H1 (cell line): ENCODE measurements around the gene CSF3R. TPM values are rescaled to one million over a fixed set of nuclear protein-coding genes. Genes with fewer than 3 reads are reported as not detected.
A peak's percentile ranks its signal among the peaks of the same experiment; 100 is the strongest.

Experiments used
- CTCF ChIA-PET: fragments of 300-600 bp; sonication (Branson Sonifier 250); formaldehyde crosslinking; loops from one replicate; lab custom pipeline; 2021; ENCODE audit not compliant: partially characterized antibody; lab: Charles Lee
- POLR2A ChIA-PET: fragments of 300-600 bp; sonication (Branson Sonifier 250); formaldehyde crosslinking; loops from one replicate; lab custom pipeline; 2021; ENCODE audit warnings: inconsistent platforms; ENCODE audit not compliant: partially characterized antibody; lab: Charles Lee
- DNase-seq, 2 experiments: peaks; one replicate each; pipeline versions ENCODE4 v3.0.0 to v3.0.0-alpha.2; 2010 to 2022; ENCODE audit warnings: low spot score in 2 of 2, low read depth in 1 of 2, mixed read lengths in 1 of 2
- FAIRE-seq: peaks from 2 replicates; lab custom pipeline; 2011; peaks lifted over from hg19 to GRCh38; lab: Jason Lieb, UNC
- H2AFZ ChIP-seq: 2 replicates; pipeline ENCODE4 v1.8.1; 2012; ENCODE audit warnings: low read length, inconsistent platforms
- H2AK5ac ChIP-seq: 2 replicates; pipeline ENCODE4 v1.6.1; 2013; ENCODE audit warnings: low read depth, low read length
- H2BK120ac ChIP-seq: replicated peaks from 2 replicates; pipeline ENCODE3; 2013; ENCODE audit warnings: low read depth, low read length, inconsistent platforms
- H2BK12ac ChIP-seq: 2 replicates; pipeline ENCODE4 v1.6.1; 2013; ENCODE audit warnings: low read depth, low read length
- H2BK15ac ChIP-seq: 2 replicates; pipeline ENCODE4 v1.6.1; 2013; ENCODE audit warnings: low read length
- H2BK20ac ChIP-seq: 2 replicates; pipeline ENCODE4 v1.6.1; 2013; ENCODE audit warnings: low read length
- H2BK5ac ChIP-seq: 2 replicates; pipeline ENCODE4 v1.6.1; 2013; ENCODE audit warnings: low read depth, low read length
- H3K14ac ChIP-seq: 2 replicates; pipeline ENCODE4 v1.6.1; 2013; ENCODE audit warnings: inconsistent platforms; ENCODE audit not compliant: insufficient read length
- H3K18ac ChIP-seq: 2 replicates; pipeline ENCODE4 v1.6.1; 2013; ENCODE audit warnings: low read length; ENCODE audit errors: extremely low read depth
- H3K23ac ChIP-seq: 2 replicates; pipeline ENCODE4 v1.6.1; 2013; ENCODE audit warnings: inconsistent platforms; ENCODE audit not compliant: insufficient read length
- H3K23me2 ChIP-seq: 2 replicates; pipeline ENCODE4 v1.6.1; 2013; ENCODE audit warnings: low read depth, low read length
- H3K27ac ChIP-seq: 2 replicates; pipeline ENCODE4 v1.6.1; 2011; ENCODE audit warnings: low read depth, low read length, inconsistent platforms
- H3K27me3 ChIP-seq, 4 experiments: replicated peaks in 1 of 4; 1 replicate in 1 of 4; 2 replicates in 3 of 4; pipeline versions ENCODE4 v1.6.1 to v1.8.1; 2011 to 2013; ENCODE audit warnings: low read length in 3 of 4, mild to moderate bottlenecking in 3 of 4, inconsistent platforms in 2 of 4, mixed read lengths in 2 of 4, moderate library complexity in 1 of 4; ENCODE audit not compliant: control insufficient read depth in 3 of 4, insufficient read depth in 3 of 4; ENCODE audit errors: extremely low read depth in 1 of 4
- H3K36me3 ChIP-seq, 4 experiments: 2 replicates each; pipeline versions ENCODE4 v1.6.1 to v1.8.1; 2011 to 2013; ENCODE audit warnings: mild to moderate bottlenecking in 4 of 4, low read length in 3 of 4, moderate library complexity in 2 of 4, control low read depth in 1 of 4, inconsistent platforms in 1 of 4; ENCODE audit not compliant: insufficient read depth in 4 of 4, control insufficient read depth in 2 of 4
- H3K4ac ChIP-seq: replicated peaks from 2 replicates; pipeline ENCODE3; 2013; ENCODE audit warnings: low read length, low read depth, mixed read lengths, inconsistent platforms; ENCODE audit not compliant: insufficient read length
- H3K4me1 ChIP-seq, 4 experiments: replicated peaks in 1 of 4; 1 replicate in 1 of 4; 2 replicates in 3 of 4; pipeline versions ENCODE4 v1.6.1 to v1.8.1; 2011 to 2013; ENCODE audit warnings: low read length in 3 of 4, inconsistent platforms in 2 of 4, mixed read lengths in 1 of 4; ENCODE audit not compliant: insufficient read depth in 4 of 4, control insufficient read depth in 3 of 4
- H3K4me2 ChIP-seq, 2 experiments: 2 replicates each; pipeline versions ENCODE4 v1.6.1 to v1.8.1; 2011 to 2013; ENCODE audit warnings: low read depth in 2 of 2, low read length in 2 of 2, control low read depth in 1 of 2, inconsistent platforms in 1 of 2, mild to moderate bottlenecking in 1 of 2; ENCODE audit not compliant: insufficient read depth in 1 of 2
- H3K4me3 ChIP-seq, 4 experiments: fragments of 200-600, 300-600 bp in 1 of 4; sonication (generic), shearing (Covaris generic), sonication (Bioruptor Twin) in 1 of 4; 2 replicates each; pipeline versions ENCODE4 v1.5.1 to v1.8.1; 2011 to 2016; ENCODE audit warnings: low read length in 4 of 4, low read depth in 3 of 4, control low read depth in 2 of 4, inconsistent platforms in 2 of 4, mild to moderate bottlenecking in 2 of 4, mixed read lengths in 1 of 4, moderate library complexity in 1 of 4; ENCODE audit not compliant: insufficient read depth in 2 of 4; ENCODE audit errors: extremely low read depth in 1 of 4
- H3K56ac ChIP-seq: replicated peaks from 2 replicates; pipeline ENCODE3; 2013; ENCODE audit warnings: low read depth, mild to moderate bottlenecking, mixed read lengths, low read length, inconsistent platforms; ENCODE audit not compliant: insufficient read length
- H3K79me1 ChIP-seq: 2 replicates; pipeline ENCODE4 v1.6.1; 2013; ENCODE audit warnings: low read depth, low read length, control low read depth
- H3K79me2 ChIP-seq, 2 experiments: 2 replicates each; pipeline versions ENCODE4 v1.6.1 to v1.8.1; 2012 to 2013; ENCODE audit warnings: low read length in 2 of 2, mild to moderate bottlenecking in 2 of 2, inconsistent platforms in 1 of 2; ENCODE audit not compliant: insufficient read depth in 2 of 2, control insufficient read depth in 1 of 2
- H3K9ac ChIP-seq, 4 experiments: replicated peaks in 1 of 4; 1 replicate in 1 of 4; 2 replicates in 3 of 4; pipeline versions ENCODE4 v1.6.1 to v1.8.1; 2011 to 2013; ENCODE audit warnings: low read depth in 3 of 4, low read length in 3 of 4, control low read depth in 2 of 4, mild to moderate bottlenecking in 2 of 4, moderate library complexity in 2 of 4, inconsistent platforms in 1 of 4; ENCODE audit errors: extremely low read depth in 1 of 4
- H3K9me3 ChIP-seq, 2 experiments: 2 replicates each; pipeline versions ENCODE4 v1.6.1 to v1.8.1; 2012 to 2013; ENCODE audit warnings: mild to moderate bottlenecking in 2 of 2, moderate library complexity in 2 of 2, control low read depth in 1 of 2, inconsistent platforms in 1 of 2, low read depth in 1 of 2, low read length in 1 of 2, mixed read lengths in 1 of 2; ENCODE audit not compliant: insufficient read depth in 2 of 2
- H4K20me1 ChIP-seq, 2 experiments: replicated peaks in 1 of 2; 2 replicates each; pipeline versions ENCODE3 to v1.8.1; 2011 to 2013; ENCODE audit warnings: inconsistent platforms in 2 of 2, low read length in 2 of 2, mild to moderate bottlenecking in 1 of 2; ENCODE audit not compliant: insufficient read depth in 2 of 2, control insufficient read depth in 1 of 2
- H4K5ac ChIP-seq: 2 replicates; pipeline ENCODE4 v1.6.1; 2013; ENCODE audit warnings: low read length, low read depth, mixed read lengths, inconsistent platforms; ENCODE audit not compliant: insufficient read length
- H4K8ac ChIP-seq: 2 replicates; pipeline ENCODE4 v1.8.0; 2013; ENCODE audit warnings: mild to moderate bottlenecking, moderate library complexity, low read length, inconsistent platforms; ENCODE audit not compliant: insufficient read depth; ENCODE audit errors: extremely low read depth
- H4K91ac ChIP-seq: replicated peaks from 2 replicates; pipeline ENCODE3; 2013; ENCODE audit warnings: low read length, mixed read lengths, inconsistent platforms; ENCODE audit not compliant: insufficient read length
- E2F6 ChIP-seq: IDR thresholded peaks from 2 replicates; pipeline ENCODE4 v1.6.1; 2012; ENCODE audit warnings: inconsistent platforms
- KDM1A ChIP-seq: fragments of 200-600, 300-600 bp; sonication (generic); IDR thresholded peaks from 2 replicates; pipeline ENCODE4 v1.7.1; 2016; ENCODE audit warnings: mild to moderate bottlenecking, low read length, borderline replicate concordance
- KDM5A ChIP-seq: fragments of 200-600 bp; IDR thresholded peaks from 2 replicates; pipeline ENCODE4 v1.7.1; 2012; ENCODE audit warnings: mild to moderate bottlenecking, low read length, inconsistent platforms, mixed read lengths
- MAX ChIP-seq: IDR thresholded peaks from 2 replicates; pipeline ENCODE4 v1.6.1; 2012; ENCODE audit warnings: inconsistent platforms
- NRF1 ChIP-seq: IDR thresholded peaks from 2 replicates; pipeline ENCODE4 v1.6.1; 2011; ENCODE audit warnings: mild to moderate bottlenecking, low read depth, low read length, improper control_type of control experiment
- POLR2AphosphoS5 ChIP-seq: IDR thresholded peaks from 2 replicates; pipeline ENCODE4 v1.6.1; 2011; ENCODE audit warnings: low read depth, low read length
- TBP ChIP-seq: IDR thresholded peaks from 2 replicates; pipeline ENCODE4 v1.6.1; 2011; ENCODE audit warnings: low read depth, low read length, improper control_type of control experiment
- YY1 ChIP-seq: IDR thresholded peaks from 2 replicates; pipeline ENCODE4 v1.6.1; 2011; ENCODE audit warnings: low read depth, mild to moderate bottlenecking, low read length
- WGBS, 2 experiments: shearing (Covaris generic) in 1 of 2; methylation state at CpG; one replicate each; pipeline versions ENCODE4 v1.1.6 to v1.1.7; 2013 to 2015; ENCODE audit warnings: low lambda C conversion rate in 2 of 2, mixed read lengths in 2 of 2, inconsistent platforms in 1 of 2, low coverage in 1 of 2, missing lambda C conversion rate in 1 of 2; ENCODE audit not compliant: insufficient replicate concordance in 2 of 2, insufficient coverage in 1 of 2, insufficient read length in 1 of 2; ENCODE audit errors: extremely low coverage in 1 of 2, missing lambda C conversion rate in 1 of 2; 5-methylcytosine and 5-hydroxymethylcytosine counted together
- polyA plus RNA-seq, 7 experiments: library from polyadenylated mRNA; depleted of rRNA in 3 of 7; stranded (reverse) in 5 of 7; unstranded in 2 of 7; fragments of >200 nt in 5 of 7; fragments of 200-250 nt in 2 of 7; gene quantifications; 1 replicate in 5 of 7; 2 replicates in 1 of 7; 4 replicates in 1 of 7; pipeline versions ENCODE4 v1.2.1 to v1.2.3, GENCODE V29; 2011 to 2013; ENCODE audit warnings: missing spikeins in 2 of 7, mixed read lengths in 2 of 7
- total RNA-seq: library from RNA; stranded (reverse); fragmentation: NEBNext Ultra II Directional; extraction: Animal tissue kit (Norgen Biotek cat#: 25700); gene quantifications from 2 replicates; pipeline ENCODE4 v1.2.1, GENCODE V29; 2021

The CSF3R gene
- total and polyA plus RNA-seq, 2 of the 8 experiments (the other 6 are each of a cell fraction or from before 2014, with no cell fraction given), result not detected

GRCh38 chr1:36524359-36525062 lies 41.8 kb upstream of the CSF3R start:
- H3K23ac ChIP-seq, result no peak overlapping the region
- no peaks in the 10 kb centered on the region for H3K36me3 ChIP-seq
- no peak overlapping the region for H3K4me3 ChIP-seq
- peak overlapping the region; percentile 96 for H2AK5ac ChIP-seq
- TF ChIP-seq MAX (no peak), TBP (no peak), POLR2AphosphoS5 (no peak), E2F6 (no peak), KDM1A (no peak), YY1 (no peak), NRF1 (no peak), KDM5A (no peak)
- peak overlapping the region; percentile 83; the same call in 1 of the 2 replicates for H2BK15ac ChIP-seq
- no peak for FAIRE-seq
- ChIA-PET CTCF (interaction anchor here (1.2 to 2.8 kb wide), 2 partner anchors 8 to 504 kb away, joined by 3 to 13 read pairs; no protein-coding TSS in a partner anchor), POLR2A (no interaction called here)
- H3K79me2 ChIP-seq, result no peaks in the 10 kb centered on the region
- H3K79me1 ChIP-seq, result no peaks in the 10 kb centered on the region
- H3K9ac ChIP-seq, result no peak overlapping the region
- H2BK12ac ChIP-seq, result peak overlapping the region; percentile 86; the same call in 1 of the 2 replicates
- H4K91ac ChIP-seq, result peak overlapping the region; percentile 34
- no peak overlapping the region for H2BK120ac ChIP-seq
- H3K4me2 ChIP-seq, result no peak overlapping the region
- H3K4me1 ChIP-seq, result peaks cover 0 to 5% (median 1%) of the 10 kb centered on the region in 4 experiments; a peak in 2 of 7 replicates
- H3K9me3 ChIP-seq, result no peaks in the 10 kb centered on the region
- no peak overlapping the region for H2AFZ ChIP-seq
- no peak overlapping the region for H3K27ac ChIP-seq
- DNase-seq, result peak in 1 of 2 experiments; percentile 22
- no peaks in the 10 kb centered on the region for H3K27me3 ChIP-seq
- 90% methylated on average over 16 of the region's 16 CpGs; no CpG with 5 or more reads in 1 of the 2 experiments for WGBS, 2 experiments
- H4K5ac ChIP-seq, result no peak overlapping the region
- no peaks in the 10 kb centered on the region for H4K20me1 ChIP-seq
- no peak overlapping the region for H3K14ac ChIP-seq
- peak overlapping the region; percentile 64 for H3K4ac ChIP-seq
- H2BK5ac ChIP-seq, result peak overlapping the region; percentile 68; the same call in 1 of the 2 replicates
- H3K56ac ChIP-seq, result no peak overlapping the region
- H3K18ac ChIP-seq, result no peak overlapping the region; the same call in 1 of the 2 replicates
- no peak overlapping the region; the same call in 1 of the 2 replicates for H2BK20ac ChIP-seq
- no peaks in the 10 kb centered on the region for H3K23me2 ChIP-seq
- no peak overlapping the region; the same call in 1 of the 2 replicates for H4K8ac ChIP-seq
